HepG2 (cell line): ENCODE data around the gene TRMT2A. TPM values are rescaled to one million over a fixed set of nuclear protein-coding genes. Genes with fewer than 3 reads are reported as not detected.
A peak's percentile ranks its signal among the peaks of the same experiment; 100 is the strongest.

Experiments
- ATAC-seq: fragments of 200-7000 bp; cut with Tn5 transposase; 3 replicates; pipeline ENCODE4 v1.9.1; 2020; ENCODE audit warnings: mild to moderate bottlenecking, moderate library complexity
- BruUV-seq: library from RNA; stranded (reverse); fragments of 400-500 nt; replicated peaks from 2 replicates; lab custom pipeline; 2021; lab: Mats Ljungman, UMichigan
- CTCF ChIA-PET: fragments of 300-600 bp; formaldehyde crosslinking; extraction: SDS; loops from one replicate; lab custom pipeline; 2021; ENCODE audit warnings: low total read pairs, inconsistent platforms, low intra/inter-chr PET ratio; lab: Yijun Ruan, JAX
- POLR2A ChIA-PET: fragments of 350-600 bp; sonication (Branson Sonifier 250); formaldehyde crosslinking; loops from one replicate; lab custom pipeline; 2020; ENCODE audit warnings: antibody characterized with exemption, inconsistent platforms; lab: Yijun Ruan, JAX
- DNase-seq: peaks from one replicate; pipeline ENCODE4 v3.0.0-alpha.2; 2015; ENCODE audit warnings: low spot score
- FAIRE-seq: peaks from 3 replicates; lab custom pipeline; 2011; peaks lifted over from hg19 to GRCh38; lab: Jason Lieb, UNC
- H2AFZ ChIP-seq: one replicate; pipeline ENCODE4 v1.6.1; 2011; ENCODE audit warnings: low read length, inconsistent platforms
- H3K27ac ChIP-seq: fragments of 300-600 bp; 3 replicates; pipeline ENCODE4 v1.8.0; 2011; ENCODE audit warnings: mixed run types, mild to moderate bottlenecking, mixed read lengths, low read length, inconsistent platforms; ENCODE audit not compliant: insufficient read depth; ENCODE audit errors: extremely low read length
- H3K27me3 ChIP-seq, 2 experiments: fragments of 200-600 bp in 1 of 2; 2 replicates in 1 of 2; 3 replicates in 1 of 2; pipeline versions ENCODE4 v1.6.0 to v1.8.0; 2011; ENCODE audit warnings: low read length in 2 of 2, mild to moderate bottlenecking in 2 of 2, moderate library complexity in 2 of 2, inconsistent platforms in 1 of 2; ENCODE audit not compliant: insufficient read depth in 2 of 2, control insufficient read depth in 1 of 2
- H3K36me3 ChIP-seq, 2 experiments: fragments of 200-600 bp in 1 of 2; replicated peaks in 1 of 2; 2 replicates in 1 of 2; 3 replicates in 1 of 2; pipeline versions ENCODE4 v1.5.1 to v1.8.0; 2011; ENCODE audit warnings: low read length in 2 of 2, inconsistent platforms in 1 of 2; ENCODE audit not compliant: insufficient read depth in 2 of 2, control insufficient read depth in 1 of 2
- H3K4me1 ChIP-seq: 2 replicates; pipeline ENCODE4 v1.5.1; 2012; ENCODE audit warnings: low read length, inconsistent platforms; ENCODE audit not compliant: insufficient read depth
- H3K4me2 ChIP-seq: 2 replicates; pipeline ENCODE4 v1.6.0; 2011; ENCODE audit warnings: low read depth, low read length, inconsistent platforms
- H3K4me3 ChIP-seq, 3 experiments: fragments of 200-600 bp in 1 of 3; sonication (generic), shearing (Covaris generic) in 1 of 3; replicated peaks in 1 of 3; 2 replicates each; pipeline ENCODE4 v1.5.1; 2011 to 2016; ENCODE audit warnings: low read length in 3 of 3, inconsistent platforms in 2 of 3, low read depth in 2 of 3, mild to moderate bottlenecking in 2 of 3, control low read depth in 1 of 3, mixed read lengths in 1 of 3; ENCODE audit not compliant: insufficient read depth in 1 of 3
- H3K79me2 ChIP-seq: one replicate; pipeline ENCODE4 v1.6.1; 2011; ENCODE audit warnings: low read length, inconsistent platforms; ENCODE audit not compliant: insufficient read depth
- H3K9ac ChIP-seq: 2 replicates; pipeline ENCODE4 v1.6.0; 2011; ENCODE audit warnings: mild to moderate bottlenecking, low read depth, low read length, inconsistent platforms; ENCODE audit not compliant: insufficient read depth
- H3K9me3 ChIP-seq: 2 replicates; pipeline ENCODE4 v1.5.1; 2012; ENCODE audit warnings: mild to moderate bottlenecking, low read length
- H4K20me1 ChIP-seq: 2 replicates; pipeline ENCODE4 v1.6.0; 2011; ENCODE audit warnings: inconsistent platforms, mild to moderate bottlenecking, low read length, moderate library complexity; ENCODE audit not compliant: insufficient read depth
- AGO2 ChIP-seq: fragments of 200-400 bp; formaldehyde crosslinking; optimal IDR thresholded peaks from 2 replicates; pipeline ENCODE3; 2017; ENCODE audit warnings: mild to moderate bottlenecking, low read depth, low read length, moderate library complexity
- FOXK2 ChIP-seq: fragments of 450-650 bp; IDR thresholded peaks from 2 replicates; pipeline ENCODE4 v1.6.1; 2016
- GLI4 ChIP-seq: sonication (generic); formaldehyde crosslinking; IDR thresholded peaks from 2 replicates; pipeline ENCODE4 v1.5.1; 2020; ENCODE audit warnings: missing genetic modification reagents, mild to moderate bottlenecking, moderate library complexity, borderline replicate concordance
- LCORL ChIP-seq, 2 experiments: fragments of 450-650 bp in 1 of 2; sonication (generic) in 1 of 2; formaldehyde crosslinking in 1 of 2; IDR thresholded peaks; 2 replicates each; pipeline versions ENCODE4 v1.5.0 to v1.6.1; 2017 to 2020; ENCODE audit warnings: antibody characterized with exemption in 1 of 2, missing genetic modification reagents in 1 of 2
- MAF1 ChIP-seq: sonication (generic); formaldehyde crosslinking; IDR thresholded peaks from 2 replicates; pipeline ENCODE4 v1.5.0; 2020; ENCODE audit warnings: missing genetic modification reagents, borderline replicate concordance
- SSRP1 ChIP-seq: IDR thresholded peaks from 2 replicates; pipeline ENCODE4 v1.6.1; 2016; ENCODE audit warnings: control low read depth
- ZNF225 ChIP-seq: sonication (generic); formaldehyde crosslinking; IDR thresholded peaks from 2 replicates; pipeline ENCODE4 v1.4.0; 2020; ENCODE audit warnings: mild to moderate bottlenecking, missing genetic modification reagents
- ZNF230 ChIP-seq: sonication (generic); formaldehyde crosslinking; IDR thresholded peaks from 2 replicates; pipeline ENCODE4 v1.4.0; 2020; ENCODE audit warnings: mild to moderate bottlenecking, missing genetic modification reagents
- WGBS: methylation state at CpG from one replicate; pipeline ENCODE4 v1.1.6; 2017; ENCODE audit warnings: low lambda C conversion rate; 5-methylcytosine and 5-hydroxymethylcytosine counted together
- in situ Hi-C: cut with HindIII; loops from 2 replicates; pipeline ENCODE4 v1.10.0; 2017; ENCODE audit warnings: low pct_unique_long_range_greater_than_20kb; ENCODE audit not compliant: extremely low pct_ligation_motif_present
- intact Hi-C: fragments of 100-400 bp; cut with micrococcal nuclease; formaldehyde crosslinking; loops from one replicate; pipeline ENCODE4 v1.10.0; 2022; ENCODE audit not compliant: unreplicated experiment
- polyA plus RNA-seq, 8 experiments: library from polyadenylated mRNA; depleted of rRNA in 3 of 8; stranded (reverse) in 7 of 8; unstranded in 1 of 8; fragments of >200 nt; fragmentation: Illumina TruSeq in 4 of 8; extraction: Trizol in 4 of 8; gene quantifications; 2 replicates each; pipeline versions ENCODE4 v1.2.1 to v1.2.3, GENCODE V29; 2011 to 2016; ENCODE audit warnings: low read depth in 4 of 8, missing spikeins in 1 of 8, mixed read lengths in 1 of 8; ENCODE audit not compliant: insufficient read depth in 1 of 8
- total RNA-seq, 5 experiments: library from RNA; depleted of rRNA; stranded (reverse); fragments of >200 nt; fragmentation: Illumina TruSeq; extraction: Trizol; gene quantifications; 2 replicates each; pipeline ENCODE4 v1.2.3, GENCODE V29; 2016; ENCODE audit warnings: low read depth in 1 of 5
- TF ChIP-seq, protein P1 (sequence below), 2 experiments: fragments of 450-650 bp in 1 of 2; sonication (generic) in 1 of 2; formaldehyde crosslinking; IDR thresholded peaks; 2 replicates each; pipeline versions ENCODE4 v1.5.0 to v1.8.0; 2020 to 2022; ENCODE audit warnings: mild to moderate bottlenecking in 1 of 2, missing genetic modification reagents in 1 of 2

The TRMT2A gene
- total and polyA plus RNA-seq, 2 of the 13 experiments (the other 11 are each of a cell fraction or from before 2014, with no cell fraction given) = 24.0 to 30.3 TPM

DNA sequence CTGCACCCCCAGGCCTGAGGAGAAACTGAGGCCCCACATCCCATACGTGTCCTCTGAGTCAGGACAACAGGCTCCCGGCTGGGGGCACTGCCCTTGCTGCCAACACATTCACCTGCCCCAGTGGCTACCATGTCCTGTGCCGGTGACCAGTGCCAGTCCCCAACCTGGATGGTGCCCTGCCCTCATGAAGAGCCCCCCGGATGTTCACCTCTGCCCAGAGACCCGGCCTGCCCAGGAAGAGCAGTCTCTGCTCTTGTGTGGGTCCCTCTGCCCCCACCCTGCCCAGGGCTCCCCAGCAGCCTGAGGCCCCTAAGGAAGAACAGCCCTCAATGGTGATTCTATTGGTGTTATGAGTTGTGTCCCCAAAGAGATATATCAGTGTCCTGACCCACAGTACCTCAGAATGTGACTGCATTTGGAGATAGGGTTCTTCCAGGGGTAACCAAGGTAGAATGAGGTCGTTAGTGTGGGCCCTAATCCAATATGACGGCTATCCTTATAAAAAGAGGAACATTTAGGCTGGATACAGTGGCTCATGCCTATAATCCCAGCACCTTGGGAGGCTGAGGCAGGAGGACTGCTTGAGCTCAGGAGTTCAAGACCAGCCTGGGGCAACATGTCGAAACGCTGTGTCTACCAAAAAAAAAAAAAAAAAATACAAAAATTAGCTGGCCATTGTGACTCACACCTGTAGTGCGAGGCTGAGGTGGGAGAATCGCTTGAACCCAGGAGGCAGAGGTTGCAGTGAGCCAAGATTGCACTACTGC, 50.2 kb downstream of the TRMT2A start:
- intact Hi-C loops (no loop called here), in situ Hi-C loops (no loop called here)
- Histone ChIP-seq H2AFZ (no peak overlapping the region), H3K27ac (no peak overlapping the region), H3K4me3 (no peak overlapping the region), H4K20me1 (no peaks in the 10 kb centered on the region), H3K36me3 (peaks cover 0 to 9% of the 10 kb centered on the region in 2 experiments; a peak in 2 of 5 replicates), H3K4me1 (no peaks in the 10 kb centered on the region), H3K4me2 (no peak overlapping the region), H3K9me3 (no peaks in the 10 kb centered on the region), H3K9ac (no peak overlapping the region), H3K79me2 (no peaks in the 10 kb centered on the region), H3K27me3 (no peaks in the 10 kb centered on the region)
- no peak for DNase-seq
- WGBS = 84% methylated on average over 9 of the region's 11 CpGs
- no peak for TF ChIP-seq FOXK2
- no peak for TF ChIP-seq LCORL (IDR thresholded peaks at IDR 0.05)
- TF ChIP-seq LCORL (CRISPR knock-in tag; IDR thresholded peaks at IDR 0.05) = no peak
- TF ChIP-seq ZNF230 (CRISPR knock-in tag) = no peak
- TF ChIP-seq ZNF225 (CRISPR knock-in tag) = no peak
- no peak for TF ChIP-seq SSRP1
- FAIRE-seq = no peak
- CTCF ChIA-PET = no interaction called here
- no TSS peak for BruUV-seq
- POLR2A ChIA-PET = interaction anchor here (1.3 kb wide), 1 partner anchor 13 kb away, joined by 3 read pairs; the partner anchor contains the start of gene DGCR8
- no peak for ATAC-seq

DNA sequence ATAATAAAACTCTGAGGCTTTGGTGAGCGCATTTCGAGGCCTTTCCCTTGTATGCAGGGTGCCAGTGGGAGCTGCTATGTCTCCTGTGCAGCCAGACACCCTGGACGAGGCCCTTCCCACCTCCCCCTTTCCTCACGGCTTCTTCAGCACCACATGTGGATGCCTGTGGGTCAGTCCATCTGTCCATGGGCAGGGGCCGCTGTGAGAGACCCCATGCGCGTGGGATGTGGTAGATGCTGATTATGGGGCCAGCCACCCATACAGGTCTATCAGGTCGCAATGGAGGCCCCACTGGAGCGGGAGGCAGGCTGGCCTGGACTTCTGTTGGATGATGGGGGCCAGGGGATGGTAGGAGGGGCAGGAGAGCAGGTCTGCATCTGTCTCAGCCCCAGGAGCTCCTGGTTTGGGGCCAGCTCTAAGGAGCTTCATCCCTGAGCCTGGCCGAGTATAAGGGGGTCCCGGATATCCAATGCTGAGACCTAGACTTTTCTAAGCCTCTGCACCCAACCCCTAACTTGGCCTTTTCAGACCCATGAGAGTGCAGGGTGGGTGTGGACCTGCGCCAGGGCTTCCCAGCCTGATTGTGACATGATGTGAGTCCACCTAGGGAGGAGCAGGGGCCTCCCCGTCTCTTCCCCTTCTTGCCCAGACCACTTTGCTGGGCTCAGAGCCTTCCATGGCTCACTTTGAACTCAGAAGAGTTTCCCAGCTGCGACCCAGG, 51.0 kb downstream of the TRMT2A start:
- in situ Hi-C loops = no loop called here
- Histone ChIP-seq H2AFZ (no peak overlapping the region), H3K9me3 (no peaks in the 10 kb centered on the region), H3K27ac (no peak overlapping the region), H3K79me2 (no peaks in the 10 kb centered on the region), H3K4me3 (no peak overlapping the region), H3K4me1 (no peaks in the 10 kb centered on the region)
- ATAC-seq (no peak), DNase-seq (no peak)
- POLR2A ChIA-PET = no interaction called here
- TF ChIP-seq AGO2 (peak; percentile 15), MAF1 (CRISPR knock-in tag) (no peak), GLI4 (CRISPR knock-in tag) (no peak)
- TF ChIP-seq, protein P1, sequence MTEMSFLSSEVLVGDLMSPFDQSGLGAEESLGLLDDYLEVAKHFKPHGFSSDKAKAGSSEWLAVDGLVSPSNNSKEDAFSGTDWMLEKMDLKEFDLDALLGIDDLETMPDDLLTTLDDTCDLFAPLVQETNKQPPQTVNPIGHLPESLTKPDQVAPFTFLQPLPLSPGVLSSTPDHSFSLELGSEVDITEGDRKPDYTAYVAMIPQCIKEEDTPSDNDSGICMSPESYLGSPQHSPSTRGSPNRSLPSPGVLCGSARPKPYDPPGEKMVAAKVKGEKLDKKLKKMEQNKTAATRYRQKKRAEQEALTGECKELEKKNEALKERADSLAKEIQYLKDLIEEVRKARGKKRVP (CRISPR knock-in tag; IDR thresholded peaks at IDR 0.05) = no peak
- TF ChIP-seq, all 625 proteins: peak for 1
- WGBS = 71% methylated on average over 9 of the region's 14 CpGs
- CTCF ChIA-PET = no interaction called here
- H3K36me3 ChIP-seq = peaks cover 0 to 9% of the 10 kb centered on the region in 2 experiments; a peak in 2 of 5 replicates
- intact Hi-C loops = no loop called here
- H3K4me2 ChIP-seq = no peak overlapping the region
- no peaks in the 10 kb centered on the region for H3K27me3 ChIP-seq
- no peaks in the 10 kb centered on the region for H4K20me1 ChIP-seq
- BruUV-seq = no TSS peak
- no peak for FAIRE-seq
- H3K9ac ChIP-seq = no peak overlapping the region
